ENCODE results near the gene RNF146. TPM values are rescaled to one million over a fixed set of nuclear protein-coding genes. Genes with fewer than 3 reads are reported as not detected.

Gene RNF146
- total RNA-seq, 1 donor: 56.8 TPM

DNA sequence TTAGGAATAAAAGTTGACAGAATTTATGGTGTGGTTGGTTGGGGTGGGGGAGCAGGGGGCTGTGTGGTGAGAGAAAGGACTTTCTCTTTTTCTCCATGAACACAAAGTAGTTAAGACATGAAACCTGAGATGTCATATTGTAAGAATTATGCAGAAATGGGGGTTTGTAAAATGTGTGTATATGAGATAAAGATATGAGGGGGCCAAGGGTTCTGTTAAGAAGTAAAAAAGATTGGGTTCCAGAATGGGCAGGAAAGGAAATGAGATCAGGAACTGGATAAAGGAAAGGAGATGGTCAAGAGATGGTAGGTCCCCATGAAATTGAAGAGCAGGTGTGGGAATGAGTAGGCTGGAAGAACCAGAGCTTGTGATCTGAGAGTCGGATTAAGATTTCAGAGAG, 9.7 kb downstream of the RNF146 start:
- Histone ChIP-seq H3K27ac (ENCODE audit: low read depth, low read length) (no peak overlapping the region), H3K4me2 (ENCODE audit: insufficient read depth, low read length) (no peak overlapping the region), H3K9me3 (ENCODE audit: low read depth, low read length) (no peaks in the 10 kb centered on the region), H2AFZ (ENCODE audit: low read length) (no peak overlapping the region), H3K27me3 (ENCODE audit: insufficient read depth, low read length) (no peaks in the 10 kb centered on the region), H4K20me1 (ENCODE audit: insufficient read depth, low read length) (peaks cover 53% of the 10 kb centered on the region), H3K4me3 (ENCODE audit: insufficient read depth, low read length) (no peak overlapping the region), H3K4me1 (ENCODE audit: insufficient read depth, low read length) (no peaks in the 10 kb centered on the region), H3K36me3 (ENCODE audit: insufficient read depth, low read length) (peaks cover 4% of the 10 kb centered on the region), H3K79me2 (ENCODE audit: insufficient read depth, low read length) (peaks cover 87% of the 10 kb centered on the region)
- no peak for DNase-seq (ENCODE audit: insufficient read length, low spot score, missing footprints)
- TF ChIP-seq, protein P1, sequence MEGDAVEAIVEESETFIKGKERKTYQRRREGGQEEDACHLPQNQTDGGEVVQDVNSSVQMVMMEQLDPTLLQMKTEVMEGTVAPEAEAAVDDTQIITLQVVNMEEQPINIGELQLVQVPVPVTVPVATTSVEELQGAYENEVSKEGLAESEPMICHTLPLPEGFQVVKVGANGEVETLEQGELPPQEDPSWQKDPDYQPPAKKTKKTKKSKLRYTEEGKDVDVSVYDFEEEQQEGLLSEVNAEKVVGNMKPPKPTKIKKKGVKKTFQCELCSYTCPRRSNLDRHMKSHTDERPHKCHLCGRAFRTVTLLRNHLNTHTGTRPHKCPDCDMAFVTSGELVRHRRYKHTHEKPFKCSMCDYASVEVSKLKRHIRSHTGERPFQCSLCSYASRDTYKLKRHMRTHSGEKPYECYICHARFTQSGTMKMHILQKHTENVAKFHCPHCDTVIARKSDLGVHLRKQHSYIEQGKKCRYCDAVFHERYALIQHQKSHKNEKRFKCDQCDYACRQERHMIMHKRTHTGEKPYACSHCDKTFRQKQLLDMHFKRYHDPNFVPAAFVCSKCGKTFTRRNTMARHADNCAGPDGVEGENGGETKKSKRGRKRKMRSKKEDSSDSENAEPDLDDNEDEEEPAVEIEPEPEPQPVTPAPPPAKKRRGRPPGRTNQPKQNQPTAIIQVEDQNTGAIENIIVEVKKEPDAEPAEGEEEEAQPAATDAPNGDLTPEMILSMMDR (IDR thresholded peaks at IDR 0.05; ENCODE audit: extremely low read depth, low read depth, low read length): no peak

DNA sequence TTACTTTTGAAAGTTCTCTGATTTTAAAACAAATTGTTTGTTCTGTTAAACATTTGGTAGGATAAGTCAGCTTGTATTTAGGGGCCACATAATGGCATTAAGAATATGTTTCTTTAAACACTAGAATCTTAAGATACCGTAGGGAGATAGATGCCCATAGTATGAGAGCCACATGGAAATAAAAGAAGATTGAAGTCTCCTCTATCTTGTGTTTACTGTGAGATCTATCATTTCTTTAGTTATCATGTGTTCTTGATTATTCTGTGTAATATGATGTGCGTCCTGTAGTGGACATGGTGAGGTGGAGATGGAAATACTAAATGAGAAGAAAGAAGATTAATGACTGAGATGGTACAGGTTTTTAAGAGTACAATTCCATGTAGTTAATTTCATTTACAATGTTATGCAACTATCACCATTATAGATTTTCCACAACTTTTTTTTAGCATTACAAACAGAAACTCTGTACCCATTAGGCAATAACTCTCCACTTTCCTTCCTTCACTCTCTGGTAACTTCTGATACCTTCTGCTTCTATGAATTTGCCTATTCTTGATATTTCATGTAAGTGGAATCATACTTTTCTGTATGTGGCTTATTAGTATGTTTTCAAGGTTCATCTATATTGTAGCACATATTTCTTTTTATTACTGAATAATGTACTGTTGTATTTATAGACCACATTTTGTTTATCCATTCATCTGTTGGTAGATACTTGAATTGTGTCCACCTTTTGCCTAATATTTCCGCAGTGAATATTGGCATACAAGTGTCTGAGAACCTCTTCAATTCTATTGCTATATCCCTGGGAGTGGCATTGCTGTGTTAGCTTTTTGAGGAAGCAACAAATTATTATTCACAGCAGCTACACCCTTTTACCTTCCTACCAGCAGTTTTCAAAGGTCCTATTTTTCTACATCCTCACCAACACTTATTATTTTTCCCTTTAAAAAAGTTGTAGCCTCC, 11.5 kb downstream of the RNF146 start:
- peaks cover 75% of the 10 kb centered on the region for H3K79me2 ChIP-seq (ENCODE audit: insufficient read depth, low read length)
- H3K36me3 ChIP-seq (ENCODE audit: insufficient read depth, low read length): peaks cover 17% of the 10 kb centered on the region
- H3K27ac ChIP-seq (ENCODE audit: low read depth, low read length): no peak overlapping the region
- H2AFZ ChIP-seq (ENCODE audit: low read length): no peak overlapping the region
- no peaks in the 10 kb centered on the region for H3K27me3 ChIP-seq (ENCODE audit: insufficient read depth, low read length)
- no peak overlapping the region for H3K4me3 ChIP-seq (ENCODE audit: insufficient read depth, low read length)
- H3K4me1 ChIP-seq (ENCODE audit: insufficient read depth, low read length): no peaks in the 10 kb centered on the region
- peaks cover 35% of the 10 kb centered on the region for H4K20me1 ChIP-seq (ENCODE audit: insufficient read depth, low read length)
- no peak for DNase-seq (ENCODE audit: insufficient read length, low spot score, missing footprints)
- no peak overlapping the region for H3K4me2 ChIP-seq (ENCODE audit: insufficient read depth, low read length)
- TF ChIP-seq, protein P1 (IDR thresholded peaks at IDR 0.05; ENCODE audit: extremely low read depth, low read depth, low read length): no peak
- no peaks in the 10 kb centered on the region for H3K9me3 ChIP-seq (ENCODE audit: low read depth, low read length)

DNA sequence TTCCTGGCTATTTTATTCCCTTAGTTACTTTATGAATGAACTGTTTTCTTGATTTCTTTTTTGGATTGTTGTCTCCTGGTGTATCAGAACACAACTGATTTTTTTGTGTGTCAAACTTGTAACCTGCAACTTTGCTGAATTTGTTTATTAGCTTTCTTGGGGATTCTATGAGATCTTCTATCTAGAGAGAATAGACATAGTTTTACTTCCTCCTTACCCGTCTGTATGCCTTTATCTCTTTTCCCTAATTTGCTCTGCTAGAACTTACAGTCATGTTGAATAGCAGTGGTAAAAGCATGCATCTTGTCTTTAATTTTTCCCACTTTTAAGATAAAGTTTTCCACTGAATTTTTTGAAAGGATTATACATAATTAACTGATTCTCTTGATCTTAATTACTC, 13.2 kb downstream of the RNF146 start:
- H4K20me1 ChIP-seq (ENCODE audit: insufficient read depth, low read length): peaks cover 27% of the 10 kb centered on the region

DNA sequence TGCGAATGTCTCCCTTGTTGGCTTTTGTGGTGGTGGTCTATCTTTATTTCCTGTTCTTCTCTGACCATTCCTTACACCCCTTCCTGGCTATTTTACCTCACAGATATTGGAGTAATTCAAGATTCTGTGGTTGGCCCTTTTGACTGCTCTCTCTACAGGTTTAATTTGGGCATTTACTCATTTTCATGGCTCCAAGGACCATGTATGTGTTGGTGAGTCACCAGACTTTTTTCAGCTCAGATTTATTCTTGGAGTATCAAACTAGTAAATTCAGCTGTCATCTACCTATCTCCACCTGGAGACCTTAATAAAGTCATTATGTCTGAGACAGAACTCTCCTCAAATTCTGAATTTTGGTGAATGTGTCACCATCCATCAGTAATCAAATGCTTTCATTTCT, 15.5 kb downstream of the RNF146 start:
- TF ChIP-seq, protein P1 (IDR thresholded peaks at IDR 0.05; ENCODE audit: extremely low read depth, low read depth, low read length): no peak
- H3K79me2 ChIP-seq (ENCODE audit: insufficient read depth, low read length): peaks cover 55% of the 10 kb centered on the region
- peaks cover 37% of the 10 kb centered on the region for H3K36me3 ChIP-seq (ENCODE audit: insufficient read depth, low read length)

More for the DNA sequence above, 13.2 kb downstream of the RNF146 start:
- no peaks in the 10 kb centered on the region for H3K27me3 ChIP-seq (ENCODE audit: insufficient read depth, low read length)
- TF ChIP-seq, protein P1 (IDR thresholded peaks at IDR 0.05; ENCODE audit: extremely low read depth, low read depth, low read length): no peak
- no peak overlapping the region for H3K27ac ChIP-seq (ENCODE audit: low read depth, low read length)
- peaks cover 66% of the 10 kb centered on the region for H3K79me2 ChIP-seq (ENCODE audit: insufficient read depth, low read length)
- DNase-seq (ENCODE audit: insufficient read length, low spot score, missing footprints): no peak
- H3K36me3 ChIP-seq (ENCODE audit: insufficient read depth, low read length): peaks cover 22% of the 10 kb centered on the region
- no peaks in the 10 kb centered on the region for H3K9me3 ChIP-seq (ENCODE audit: low read depth, low read length)
- no peak overlapping the region for H3K4me3 ChIP-seq (ENCODE audit: insufficient read depth, low read length)
- no peak overlapping the region for H2AFZ ChIP-seq (ENCODE audit: low read length)
- H3K4me2 ChIP-seq (ENCODE audit: insufficient read depth, low read length): no peak overlapping the region
- no peaks in the 10 kb centered on the region for H3K4me1 ChIP-seq (ENCODE audit: insufficient read depth, low read length)

More for the DNA sequence above, 15.5 kb downstream of the RNF146 start:
- no peaks in the 10 kb centered on the region for H3K4me1 ChIP-seq (ENCODE audit: insufficient read depth, low read length)
- H4K20me1 ChIP-seq (ENCODE audit: insufficient read depth, low read length): peaks cover 10% of the 10 kb centered on the region
- no peak overlapping the region for H3K27ac ChIP-seq (ENCODE audit: low read depth, low read length)
- no peak overlapping the region for H3K4me3 ChIP-seq (ENCODE audit: insufficient read depth, low read length)
- no peak for DNase-seq (ENCODE audit: insufficient read length, low spot score, missing footprints)
- no peak overlapping the region for H3K4me2 ChIP-seq (ENCODE audit: insufficient read depth, low read length)
- no peaks in the 10 kb centered on the region for H3K27me3 ChIP-seq (ENCODE audit: insufficient read depth, low read length)
- H3K9me3 ChIP-seq (ENCODE audit: low read depth, low read length): no peaks in the 10 kb centered on the region
- H2AFZ ChIP-seq (ENCODE audit: low read length): no peak overlapping the region

All from osteoblast (primary cell).